NCI-H748 (cell line): ENCODE measurements around the gene G6PC3.
A peak's percentile ranks its signal among the peaks of the same experiment; 100 is the strongest.
"Not testable (repeated sequence)": the region's sequence is repeated elsewhere in the genome, so short reads cannot be mapped to it uniquely, and the experiment has no call there.

Experiments
- DNase-seq: peaks from one replicate; lab custom pipeline; 2025; ENCODE audit not compliant: unreplicated experiment; lab: John Stamatoyannopoulos, UW

G6PC3 gene

GRCh38 chr17:44105941-44106340, 35.4 kb downstream of the G6PC3 start:
- DNase-seq = no peak

GRCh38 chr17:44106801-44107200, 36.3 kb downstream of the G6PC3 start:
- DNase-seq = no peak

GRCh38 chr17:44108440-44109311, 38.1 kb downstream of the G6PC3 start:
- DNase-seq = no peak

GRCh38 chr17:44109312-44109630, 38.7 kb downstream of the G6PC3 start:
- DNase-seq = no peak

- DNase-seq = no peak
Measured at GRCh38 chr17:44110011-44110686, 39.6 kb downstream of the G6PC3 start.

- DNase-seq = peak; percentile 84
Measured at GRCh38 chr17:44110823-44111633, 40.5 kb downstream of the G6PC3 start.

- no peak for DNase-seq
Measured at GRCh38 chr17:44111777-44112176, 41.2 kb downstream of the G6PC3 start.

- DNase-seq = no peak
Measured at GRCh38 chr17:44112284-44113280, 42.0 kb downstream of the G6PC3 start.

GRCh38 chr17:44113382-44113781, 42.8 kb downstream of the G6PC3 start:
- no peak for DNase-seq

- DNase-seq = no peak
Measured at GRCh38 chr17:44113868-44114840, 43.6 kb downstream of the G6PC3 start.

- no peak for DNase-seq
Measured at GRCh38 chr17:44115585-44116415, 45.3 kb downstream of the G6PC3 start.

- no peak for DNase-seq
Measured at GRCh38 chr17:44117351-44117750, 46.8 kb downstream of the G6PC3 start.

GRCh38 chr17:44118427-44119050, 48.0 kb downstream of the G6PC3 start:
- DNase-seq = no peak

GRCh38 chr17:44119062-44119461, 48.5 kb downstream of the G6PC3 start:
- DNase-seq = no peak

- no peak for DNase-seq
Measured at GRCh38 chr17:44119798-44120197, 49.3 kb downstream of the G6PC3 start.

GRCh38 chr17:44120281-44120680, 49.7 kb downstream of the G6PC3 start:
- DNase-seq = not testable (repeated sequence)

- DNase-seq = no peak
Measured at GRCh38 chr17:44120851-44121605, 50.5 kb downstream of the G6PC3 start.
